Upper lobe of right lung (tissue), 1 donor: ENCODE results near the gene HSD17B4. TPM values are rescaled to one million over a fixed set of nuclear protein-coding genes. Genes with fewer than 3 reads are reported as not detected.
"Not testable (repeated sequence)": the region's sequence is repeated elsewhere in the genome, so short reads cannot be mapped to it uniquely, and the experiment has no call there.

Source experiments
- ATAC-seq: fragments of 200-7000 bp; cut with Tn5 transposase; one replicate; pipeline ENCODE4 v1.9.1; 2020; ENCODE audit warnings: mild to moderate bottlenecking, moderate library complexity
- DNase-seq: peaks from one replicate; pipeline ENCODE4 v3.0.0-alpha.2; 2020
- H3K27ac ChIP-seq: fragments of 200-600 bp; one replicate; pipeline ENCODE4 v1.8.0; 2022
- H3K27me3 ChIP-seq: fragments of 200-600 bp; one replicate; pipeline ENCODE4 v1.8.0; 2022; ENCODE audit warnings: mild to moderate bottlenecking
- H3K36me3 ChIP-seq: fragments of 200-600 bp; one replicate; pipeline ENCODE4 v1.8.0; 2022
- H3K4me1 ChIP-seq: fragments of 200-600 bp; one replicate; pipeline ENCODE4 v1.8.0; 2022
- H3K4me3 ChIP-seq: fragments of 200-600 bp; one replicate; pipeline ENCODE4 v1.8.0; 2022; ENCODE audit warnings: mild to moderate bottlenecking
- H3K9me3 ChIP-seq: fragments of 200-600 bp; one replicate; pipeline ENCODE4 v1.8.0; 2022
- CTCF ChIP-seq: fragments of 200-600 bp; IDR thresholded peaks from one replicate; pipeline ENCODE4 v1.8.0; 2022; ENCODE audit warnings: antibody characterized with exemption
- intact Hi-C: fragments of 100-400 bp; cut with DNase I; formaldehyde crosslinking; loops from one replicate; pipeline ENCODE4 v1.11.0; 2022
- total RNA-seq: library from RNA; stranded (reverse); fragmentation: NEBNext Ultra II Directional; extraction: Animal tissue kit (Norgen Biotek cat#: 25700); gene quantifications from one replicate; pipeline ENCODE4 v1.2.1, GENCODE V29; 2021
- donor health status: DM: no; HTN: yes; CAD: no; lungs with severe emphysema.

HSD17B4 gene
- total RNA-seq, 1 donor from 2014 or later, result 335 TPM

GRCh38 chr5:119501671-119502179, 49.4 kb downstream of the HSD17B4 start:
- intact Hi-C loops, result no loop called here
- peaks cover 66% of the 10 kb centered on the region for H3K36me3 ChIP-seq
- H3K27me3 ChIP-seq, result no peaks in the 10 kb centered on the region

GRCh38 chr5:119503939-119504338, 51.6 kb downstream of the HSD17B4 start:
- intact Hi-C loops, H3K9me3 ChIP-seq, H3K4me1 ChIP-seq, H3K4me3 ChIP-seq, DNase-seq, ATAC-seq, H3K27me3 ChIP-seq, H3K27ac ChIP-seq: not testable (repeated sequence)
- H3K36me3 ChIP-seq, result peaks cover 53% of the 10 kb centered on the region

More at GRCh38 chr5:119501671-119502179, 49.4 kb downstream of the HSD17B4 start:
- DNase-seq (no peak), ATAC-seq (no peak)
- no peak overlapping the region for H3K4me3 ChIP-seq
- H3K4me1 ChIP-seq, result no peaks in the 10 kb centered on the region
- no peak for TF ChIP-seq CTCF
- peaks cover 9% of the 10 kb centered on the region for H3K9me3 ChIP-seq
- no peak overlapping the region for H3K27ac ChIP-seq

- no peak for TF ChIP-seq CTCF
- no peaks in the 10 kb centered on the region for H3K9me3 ChIP-seq
- peaks cover 74% of the 10 kb centered on the region for H3K36me3 ChIP-seq
- no peaks in the 10 kb centered on the region for H3K27me3 ChIP-seq
- no peak overlapping the region for H3K4me3 ChIP-seq
- intact Hi-C loops, result no loop called here
- no peaks in the 10 kb centered on the region for H3K4me1 ChIP-seq
- DNase-seq (no peak), ATAC-seq (no peak)
- H3K27ac ChIP-seq, result no peak overlapping the region
These were observed 60.0 kb downstream of the HSD17B4 start for GRCh38 chr5:119512277-119512676.

GRCh38 chr5:119515192-119515591, 62.9 kb downstream of the HSD17B4 start:
- Histone ChIP-seq H3K9me3 (no peaks in the 10 kb centered on the region), H3K27me3 (no peaks in the 10 kb centered on the region), H3K27ac (no peak overlapping the region), H3K36me3 (peaks cover 78% of the 10 kb centered on the region), H3K4me1 (no peaks in the 10 kb centered on the region), H3K4me3 (no peak overlapping the region)
- DNase-seq, result no peak
- no peak for ATAC-seq
- intact Hi-C loops, result no loop called here
- TF ChIP-seq CTCF, result no peak

- ATAC-seq, DNase-seq, intact Hi-C loops, H3K27ac ChIP-seq, H3K27me3 ChIP-seq, H3K4me1 ChIP-seq, H3K9me3 ChIP-seq, H3K4me3 ChIP-seq: not testable (repeated sequence)
- H3K36me3 ChIP-seq, result peaks cover 69% of the 10 kb centered on the region
These were observed 64.8 kb downstream of the HSD17B4 start for GRCh38 chr5:119517115-119517514.

GRCh38 chr5:119521232-119521631, 68.9 kb downstream of the HSD17B4 start:
- no peak for ATAC-seq
- intact Hi-C loops, result no loop called here
- peaks cover 55% of the 10 kb centered on the region for H3K36me3 ChIP-seq

More at GRCh38 chr5:119521232-119521631, 68.9 kb downstream of the HSD17B4 start:
- no peaks in the 10 kb centered on the region for H3K4me1 ChIP-seq
- no peak overlapping the region for H3K27ac ChIP-seq
- TF ChIP-seq CTCF, result no peak
- no peaks in the 10 kb centered on the region for H3K27me3 ChIP-seq
- no peaks in the 10 kb centered on the region for H3K9me3 ChIP-seq
- DNase-seq, result no peak
- no peak overlapping the region for H3K4me3 ChIP-seq
